Activated CD4-positive, alpha-beta T cell treated with anti-CD3 and anti-CD28 coated beads, Interleukin-2, Interleukin-6, amounts not matched to agents 100 ng/mL and 50 ng/mL, durations not matched to agents 16 hours and 8 hours (primary cell): Measurements from ENCODE around the gene ACTG1.

Experiments
- DNase-seq: peaks from one replicate; pipeline ENCODE4 v3.0.0-alpha.2; 2020

The ACTG1 gene

DNA sequence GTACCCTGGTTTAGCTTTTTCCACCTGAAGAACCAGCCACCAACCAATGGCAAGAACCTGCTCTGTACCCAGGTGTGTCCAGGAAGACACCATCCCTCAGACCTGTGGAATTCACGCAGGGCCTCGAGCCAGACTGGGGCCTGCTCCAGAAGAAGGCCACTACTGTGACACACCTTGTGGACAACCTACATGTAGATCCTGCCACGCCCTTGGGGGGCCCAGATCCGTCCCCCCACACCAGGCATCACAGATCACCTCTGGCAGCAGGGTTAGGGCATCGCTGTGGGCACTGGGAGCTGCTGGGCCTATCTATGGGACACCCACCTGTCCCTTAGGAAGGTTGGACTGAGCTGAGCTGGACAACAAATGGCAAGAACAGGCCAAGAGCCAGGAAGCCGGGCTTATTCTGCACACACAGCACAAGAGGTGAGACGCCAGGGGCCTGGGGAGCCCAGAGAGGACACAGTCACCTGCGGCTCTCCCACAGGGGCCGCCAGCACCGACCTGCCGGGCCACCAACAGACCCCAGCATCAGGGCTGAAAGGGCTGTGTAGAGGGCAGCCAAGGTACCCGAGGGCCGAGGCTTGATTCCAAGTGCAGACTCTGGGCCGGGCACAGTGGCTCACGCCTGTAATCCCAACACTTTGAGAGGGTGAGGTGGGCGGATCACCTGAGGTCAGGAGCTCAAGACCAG lies 31.8 kb upstream of the ACTG1 start:
- no peak for DNase-seq

DNA sequence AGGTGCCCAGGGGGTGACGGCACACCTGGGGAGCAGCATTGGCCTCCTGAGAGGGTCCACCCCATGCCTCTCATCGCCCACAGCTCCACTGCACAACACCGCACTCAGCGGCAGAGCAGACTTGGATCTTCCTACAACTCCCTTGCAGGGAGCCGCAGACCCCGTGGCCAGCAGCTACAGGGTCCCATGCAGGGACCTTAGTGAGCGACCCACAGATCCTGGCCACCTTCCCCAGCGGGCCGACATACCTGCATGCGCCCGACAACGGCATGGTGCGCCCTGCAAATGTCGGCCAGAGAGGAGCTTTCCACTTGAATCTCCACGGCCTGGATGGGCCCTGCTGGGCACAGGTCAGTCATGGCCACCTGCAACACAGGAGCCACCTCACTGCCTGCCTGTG lies 31.2 kb upstream of the ACTG1 start:
- DNase-seq = no peak

DNA sequence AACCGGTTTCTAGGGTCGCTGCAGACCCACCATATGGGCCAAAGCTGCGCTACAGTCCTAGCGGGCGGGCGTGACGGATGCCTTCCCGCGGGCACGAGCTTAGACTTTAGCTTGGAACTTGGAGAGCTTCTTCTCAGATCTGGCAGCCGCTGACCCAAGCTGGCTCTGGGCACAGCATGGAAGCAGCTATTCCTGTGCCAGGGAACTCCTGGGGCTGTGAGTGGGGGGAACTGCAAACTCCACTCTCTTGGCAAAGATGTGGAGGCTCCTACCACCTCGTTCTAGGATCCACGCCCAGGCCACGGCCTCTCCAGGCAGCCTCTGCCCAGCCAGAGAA lies 30.7 kb upstream of the ACTG1 start:
- no peak for DNase-seq

DNA sequence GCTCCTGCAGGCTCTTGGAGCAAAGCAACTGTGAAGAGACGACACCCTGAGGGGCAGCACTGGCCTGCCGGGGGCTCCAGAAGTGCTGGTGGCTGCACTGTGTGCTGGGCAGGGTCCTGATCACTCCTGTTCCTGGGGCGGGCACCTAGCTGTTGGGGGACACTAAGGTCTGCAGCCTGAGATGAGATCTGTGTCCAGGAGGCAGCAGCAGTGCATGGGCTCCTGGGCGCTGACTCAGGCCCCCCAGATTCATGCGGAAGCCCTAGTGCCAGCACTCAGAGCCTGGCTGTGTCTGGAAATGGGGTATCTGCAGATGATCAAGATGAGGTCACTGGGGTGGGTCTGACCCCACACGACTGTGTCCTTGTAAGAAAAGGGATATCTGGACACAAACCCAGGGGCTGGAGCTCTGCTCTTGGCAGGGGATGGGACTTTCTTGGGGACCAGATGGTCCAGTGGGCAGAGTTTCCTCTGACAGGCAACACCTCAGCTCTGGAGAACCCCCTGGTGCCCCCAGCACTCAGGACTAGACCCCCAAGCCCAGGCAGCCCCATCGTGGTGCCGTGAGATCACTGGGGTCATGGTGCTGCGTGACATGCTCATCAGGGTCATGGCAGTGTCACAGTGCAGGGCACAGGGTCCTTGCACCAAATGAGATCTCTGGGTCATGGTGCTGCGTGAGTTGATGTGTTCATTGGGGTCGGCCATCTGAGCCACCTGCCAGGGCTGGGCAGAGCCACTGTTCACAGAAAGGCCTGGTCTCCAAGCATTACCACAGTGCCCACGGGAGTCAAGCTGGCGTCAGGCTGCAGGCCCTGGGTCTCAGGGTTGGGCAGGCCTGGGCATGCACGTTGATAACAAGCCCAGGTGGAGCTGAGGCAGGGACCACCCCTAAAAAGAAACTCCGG lies 30.1 kb upstream of the ACTG1 start:
- no peak for DNase-seq

DNA sequence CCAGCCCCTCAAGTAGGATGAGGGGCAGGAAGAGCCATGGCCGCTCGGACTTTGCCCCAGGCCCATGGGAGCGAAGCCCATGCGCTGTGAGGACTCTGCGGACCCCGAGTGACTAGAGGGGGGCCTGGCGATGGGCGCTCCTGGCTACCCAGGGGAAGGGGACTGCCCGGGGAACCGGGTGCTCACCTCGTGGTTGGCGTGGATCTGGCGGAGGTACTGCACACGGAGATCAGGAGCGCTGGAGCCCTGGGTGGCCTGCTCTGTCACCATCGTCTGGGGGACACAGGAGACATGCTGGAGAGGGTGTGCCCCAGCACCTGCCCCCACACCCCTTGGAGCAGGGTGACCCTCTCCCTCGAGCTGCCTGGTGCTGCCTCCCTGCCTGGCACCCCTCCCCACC lies 28.5 kb upstream of the ACTG1 start:
- no peak for DNase-seq

DNA sequence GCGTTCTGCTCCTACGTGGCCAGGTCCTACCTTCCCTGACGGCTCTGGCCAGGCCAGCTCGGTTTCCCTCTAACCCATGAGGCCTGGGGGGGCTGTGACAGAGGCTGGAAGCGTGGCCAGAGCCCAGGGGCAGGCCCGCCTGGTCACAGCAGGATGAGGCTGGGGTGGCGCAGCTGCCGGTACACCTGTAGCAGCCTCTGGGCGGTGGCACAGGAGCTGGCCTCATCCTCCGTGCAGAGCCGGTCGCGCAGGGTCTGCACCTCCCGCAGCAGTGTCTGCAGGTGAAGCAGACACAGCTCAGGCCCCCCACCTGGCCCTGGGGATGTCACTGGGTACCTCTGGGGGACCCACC lies 28.1 kb upstream of the ACTG1 start:
- no peak for DNase-seq

DNA sequence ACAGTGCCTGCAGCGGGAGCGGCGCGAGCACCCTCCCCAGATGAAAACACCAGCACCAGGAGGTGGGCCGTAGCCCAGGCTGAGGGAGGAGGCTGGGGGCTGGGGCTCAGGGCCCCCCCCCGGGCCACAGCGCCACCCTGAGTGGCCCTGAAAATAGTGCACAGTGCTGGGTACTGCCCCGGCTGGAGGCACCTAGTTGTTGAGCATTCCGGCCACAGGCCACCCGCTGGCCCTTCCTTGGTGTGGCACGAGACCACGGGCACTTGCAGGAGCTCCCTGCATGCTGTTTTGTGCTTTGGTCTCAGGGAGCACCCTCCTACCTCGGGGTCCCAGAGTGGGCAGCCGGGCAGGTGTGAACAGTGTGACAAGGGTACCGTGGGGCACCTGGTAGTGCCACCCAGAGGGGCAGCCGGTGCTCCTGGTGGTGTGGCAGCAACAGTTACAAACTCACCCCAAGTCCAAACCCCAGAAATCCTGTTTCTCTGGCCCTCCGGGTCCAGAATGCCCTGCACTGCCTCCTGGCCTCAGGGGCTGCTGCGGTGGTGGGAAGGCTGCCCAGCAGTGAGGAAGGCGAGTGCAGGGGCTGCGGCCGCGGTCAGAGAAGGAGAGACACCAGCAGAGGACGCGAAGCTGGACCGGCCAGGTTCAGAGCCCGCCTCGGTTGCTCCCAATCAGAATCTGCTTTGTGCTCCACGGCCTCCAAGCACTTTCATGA lies 27.5 kb upstream of the ACTG1 start:
- no peak for DNase-seq

DNA sequence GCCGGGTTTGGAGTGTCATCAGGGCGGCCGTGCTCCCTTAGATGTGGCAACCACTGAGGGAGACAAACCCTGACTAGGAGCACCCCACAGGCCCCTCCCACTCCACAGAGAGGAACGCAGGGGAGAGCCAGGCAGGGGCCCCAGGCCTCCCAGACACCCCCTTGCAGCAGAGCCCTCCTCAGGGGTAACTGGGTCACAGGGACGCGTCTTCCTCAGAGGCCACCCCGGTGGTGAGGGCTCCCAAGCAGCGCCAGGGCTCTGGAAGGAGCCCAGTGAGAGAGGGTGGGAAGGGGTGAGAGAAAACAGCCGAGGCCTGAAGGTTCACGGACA lies 26.9 kb upstream of the ACTG1 start:
- no peak for DNase-seq

DNA sequence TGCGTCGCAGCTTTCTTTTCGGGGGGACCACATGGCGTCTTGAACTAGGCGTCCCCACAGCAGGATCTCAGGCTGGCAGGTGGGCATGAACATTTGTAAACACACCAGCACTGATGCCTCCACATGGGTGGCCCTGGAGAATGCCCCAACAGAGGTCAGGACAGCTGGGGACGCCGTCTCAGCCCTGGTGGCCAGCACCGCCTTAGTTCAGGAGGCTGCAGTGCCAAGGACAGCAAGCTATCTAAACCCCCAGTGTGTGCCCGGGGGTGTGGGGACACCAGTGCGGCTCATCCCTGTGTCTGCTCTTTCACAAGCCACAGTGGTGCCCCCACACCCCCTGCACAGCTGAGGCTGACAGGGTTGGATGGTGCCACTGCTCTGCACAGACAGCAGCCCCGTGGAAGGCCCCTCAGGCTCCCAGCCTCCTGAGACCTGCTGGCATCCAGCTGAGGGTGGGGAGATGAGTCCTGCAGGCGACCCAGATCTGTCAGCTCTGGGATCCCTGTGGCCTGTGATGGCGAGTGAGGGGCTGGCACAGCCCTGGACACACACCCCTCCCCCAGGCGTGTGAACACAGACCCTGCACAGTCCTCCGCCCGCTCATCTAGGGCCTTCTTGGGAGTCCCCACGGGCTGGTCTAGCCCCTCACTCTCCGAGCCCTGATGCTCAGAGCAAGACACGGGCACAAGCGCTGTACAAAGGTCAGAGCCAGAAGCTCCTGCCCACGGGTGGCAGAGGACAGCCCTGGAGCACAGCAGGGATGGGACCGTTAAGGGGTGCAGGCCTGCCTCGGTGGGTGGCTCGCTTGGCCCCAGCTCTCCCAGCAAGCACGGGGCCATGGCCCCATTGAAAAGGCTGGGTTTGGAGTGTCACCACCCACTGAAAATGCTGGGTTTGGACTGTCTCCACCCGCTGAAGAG lies 26.3 kb upstream of the ACTG1 start:
- DNase-seq = no peak

DNA sequence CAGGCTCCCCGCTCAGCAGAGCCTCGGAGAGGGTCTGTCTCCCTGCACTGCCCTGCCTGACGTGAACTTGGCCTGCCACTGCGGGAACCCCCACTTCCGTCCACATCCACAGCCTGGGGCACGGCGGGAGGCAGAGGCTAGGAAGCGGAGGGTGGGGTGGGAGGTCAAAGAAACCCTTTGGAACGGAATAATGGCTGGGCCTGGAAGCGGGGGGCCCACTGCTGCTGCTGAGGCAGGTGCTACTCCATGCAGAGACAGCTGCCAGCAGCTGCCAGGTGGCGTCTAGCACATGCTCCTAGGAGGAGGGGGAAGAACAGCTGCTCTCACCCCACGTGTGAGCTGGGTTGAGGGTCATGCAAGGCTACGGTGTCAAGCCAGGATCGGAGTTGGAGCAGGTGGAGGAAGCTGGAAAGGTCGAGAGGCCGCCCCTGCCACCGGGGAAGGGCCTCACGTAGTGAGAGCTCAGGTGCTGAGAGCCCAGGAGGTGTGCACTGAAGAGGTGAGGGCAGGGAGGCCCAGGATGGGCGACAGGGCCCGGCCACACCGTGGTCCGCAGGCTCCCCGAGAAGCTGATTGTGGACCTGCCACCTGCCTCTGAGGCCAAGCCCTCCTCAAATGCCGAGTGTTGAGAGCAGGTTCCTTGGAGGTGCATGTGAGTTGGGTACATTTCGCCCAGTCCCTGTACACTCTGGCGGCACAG lies 25.4 kb upstream of the ACTG1 start:
- no peak for DNase-seq

DNA sequence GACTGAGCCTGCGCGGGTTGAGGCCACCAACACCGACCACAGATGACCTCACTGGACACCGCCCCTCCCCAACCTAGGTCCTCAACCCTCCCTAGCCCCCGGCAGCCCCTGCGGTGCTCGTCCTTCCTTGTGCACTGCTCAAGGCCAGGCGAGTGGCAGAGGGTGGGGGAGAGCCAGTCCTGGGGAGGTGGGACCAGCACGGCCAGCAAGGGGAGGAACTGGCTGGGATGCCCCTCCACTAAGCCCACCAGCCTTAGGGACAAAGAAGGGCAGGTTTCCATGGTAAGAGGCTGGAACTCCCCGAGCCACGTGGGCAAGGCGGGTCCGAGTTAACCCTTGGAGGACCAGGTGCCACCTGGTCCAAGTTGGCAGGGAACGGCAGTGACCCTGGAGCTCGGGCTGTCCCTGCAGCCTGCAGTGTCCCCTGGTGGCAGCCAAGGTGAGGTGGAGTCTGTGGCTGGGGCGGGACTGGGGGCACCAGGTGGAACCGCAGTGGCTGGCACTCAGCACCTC lies 24.8 kb upstream of the ACTG1 start:
- DNase-seq = no peak

DNA sequence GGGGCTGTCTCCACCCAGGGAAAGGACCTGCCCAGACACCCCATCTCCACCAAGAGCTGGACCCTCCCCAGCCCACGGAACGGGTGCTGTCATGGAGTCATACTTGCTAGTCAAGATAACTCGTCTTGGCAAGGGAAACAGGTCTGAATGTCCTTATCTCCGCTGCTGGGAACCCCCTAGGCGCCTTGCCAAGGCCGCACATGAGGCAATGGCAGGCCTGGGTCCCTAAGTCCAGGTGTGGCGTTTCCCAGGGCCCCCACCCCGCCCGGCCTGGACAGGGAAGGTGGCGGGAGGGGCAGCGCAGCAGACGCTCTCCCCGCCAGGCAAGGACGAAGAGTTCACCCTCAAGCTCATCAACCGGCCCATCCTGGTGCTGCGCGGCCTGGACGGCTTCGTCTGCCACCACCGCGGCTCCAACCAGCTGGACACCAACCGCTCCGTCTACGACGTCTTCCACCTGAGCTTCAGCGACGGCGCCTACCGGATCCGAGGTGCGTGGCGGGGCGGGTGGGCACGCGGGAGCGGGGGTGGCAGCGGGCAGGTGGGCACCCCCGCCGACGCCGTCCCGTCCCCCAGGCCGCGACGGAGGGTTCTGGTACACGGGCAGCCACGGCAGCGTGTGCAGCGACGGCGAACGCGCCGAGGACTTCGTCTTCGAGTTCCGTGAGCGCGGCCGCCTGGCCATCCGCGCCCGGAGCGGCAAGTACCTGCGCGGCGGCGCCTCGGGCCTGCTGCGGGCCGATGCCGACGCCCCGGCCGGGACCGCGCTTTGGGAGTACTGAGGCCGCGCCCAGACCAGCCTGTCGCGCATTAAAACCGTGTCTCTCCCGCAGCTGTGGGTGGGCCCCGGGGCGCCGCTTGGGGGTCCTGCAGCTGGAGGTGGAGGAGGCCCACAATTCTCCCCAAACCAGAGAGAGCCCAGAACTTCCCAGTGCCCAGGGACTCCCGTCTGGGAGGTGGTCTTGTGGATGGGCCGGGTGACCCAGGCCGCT lies 24.0 kb upstream of the ACTG1 start:
- DNase-seq = no peak

DNA sequence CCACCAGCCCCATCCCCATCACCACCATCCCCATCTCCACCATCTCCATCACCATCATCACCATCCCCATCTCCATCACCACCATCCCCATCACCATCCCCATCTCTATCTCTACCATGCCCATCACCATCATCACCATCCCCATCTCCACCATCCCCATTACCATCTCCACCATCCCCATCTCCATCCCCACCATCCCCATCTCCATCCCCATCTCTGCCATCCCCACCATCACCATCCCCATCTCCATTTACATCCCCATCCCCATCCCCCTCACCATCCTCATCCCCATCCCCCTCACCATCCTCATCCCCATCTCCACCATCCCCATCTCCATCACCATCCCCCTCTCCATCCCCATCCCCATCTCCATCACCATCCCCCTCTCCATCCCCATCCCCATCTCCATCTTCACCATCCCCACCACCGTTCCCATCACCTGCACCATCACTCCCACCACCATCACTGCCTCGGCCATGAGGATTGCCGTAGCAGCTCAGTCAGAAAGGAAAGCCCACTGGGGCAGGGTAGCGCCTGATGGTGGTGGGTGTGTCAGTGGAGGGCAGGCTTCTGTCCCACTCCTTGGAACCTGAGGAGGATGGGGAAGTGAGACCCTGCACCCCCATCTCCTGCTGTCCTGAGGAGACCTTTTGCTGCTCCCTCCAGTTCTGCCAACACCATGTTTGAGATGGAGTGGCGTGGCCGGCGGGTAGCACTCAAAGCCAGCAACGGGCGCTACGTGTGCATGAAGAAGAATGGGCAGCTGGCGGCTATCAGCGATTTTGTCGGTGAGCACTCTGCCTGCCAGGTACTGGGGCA lies 23.1 kb upstream of the ACTG1 start:
- DNase-seq = no peak

DNA sequence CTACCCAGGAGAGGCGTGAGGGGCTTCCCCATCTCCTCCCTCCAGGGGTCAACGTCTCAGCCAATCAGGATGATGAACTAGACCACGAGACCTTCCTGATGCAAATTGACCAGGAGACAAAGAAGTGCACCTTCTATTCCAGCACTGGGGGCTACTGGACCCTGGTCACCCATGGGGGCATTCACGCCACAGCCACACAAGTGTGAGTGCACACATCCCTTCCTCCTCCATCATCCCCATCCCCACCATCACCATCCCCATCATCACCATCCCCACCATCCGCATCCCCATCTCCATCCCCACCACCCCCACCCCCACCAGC lies 22.4 kb upstream of the ACTG1 start:
- DNase-seq = no peak

DNA sequence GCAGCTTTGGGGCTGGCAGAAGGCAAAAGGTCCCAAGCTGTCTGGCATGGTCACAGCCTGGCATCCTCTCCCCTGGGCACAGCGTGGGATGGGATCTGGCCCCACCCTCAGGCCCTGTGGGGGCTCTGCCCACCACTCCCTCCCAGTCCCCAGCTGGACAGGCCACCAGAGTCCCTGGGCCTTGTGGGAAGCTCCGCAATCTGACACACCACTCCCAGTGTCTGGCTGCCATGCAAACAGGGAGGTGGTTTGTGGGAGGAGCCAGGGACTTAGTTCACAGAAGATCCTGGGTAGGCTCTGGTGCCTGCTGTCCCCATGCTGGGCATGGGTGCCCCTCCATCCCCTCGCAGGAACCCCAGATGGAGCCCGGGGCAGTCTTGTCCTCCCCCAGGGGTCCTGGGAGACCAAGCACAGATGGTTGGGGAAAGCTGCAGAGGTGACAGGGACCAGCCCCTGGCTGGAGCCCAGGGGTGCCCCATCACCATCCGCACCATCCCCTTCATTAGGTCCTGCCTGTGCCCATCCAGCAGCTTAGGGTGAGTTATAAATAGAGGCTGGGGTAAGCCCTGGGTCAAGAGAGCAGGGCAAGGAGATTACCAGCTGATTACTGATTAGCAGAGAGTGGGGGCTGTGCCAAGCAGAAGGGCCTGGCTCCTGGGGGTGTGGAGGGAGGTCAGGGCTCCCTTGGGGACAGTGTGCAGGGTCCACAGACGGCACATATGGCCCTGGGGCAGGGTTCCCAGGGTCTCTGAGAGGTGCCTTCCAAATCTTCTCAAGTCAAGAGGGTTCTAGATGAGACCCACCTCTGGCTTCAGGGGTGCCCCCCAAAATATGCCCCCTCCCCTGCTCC lies 21.8 kb upstream of the ACTG1 start:
- DNase-seq = no peak

DNA sequence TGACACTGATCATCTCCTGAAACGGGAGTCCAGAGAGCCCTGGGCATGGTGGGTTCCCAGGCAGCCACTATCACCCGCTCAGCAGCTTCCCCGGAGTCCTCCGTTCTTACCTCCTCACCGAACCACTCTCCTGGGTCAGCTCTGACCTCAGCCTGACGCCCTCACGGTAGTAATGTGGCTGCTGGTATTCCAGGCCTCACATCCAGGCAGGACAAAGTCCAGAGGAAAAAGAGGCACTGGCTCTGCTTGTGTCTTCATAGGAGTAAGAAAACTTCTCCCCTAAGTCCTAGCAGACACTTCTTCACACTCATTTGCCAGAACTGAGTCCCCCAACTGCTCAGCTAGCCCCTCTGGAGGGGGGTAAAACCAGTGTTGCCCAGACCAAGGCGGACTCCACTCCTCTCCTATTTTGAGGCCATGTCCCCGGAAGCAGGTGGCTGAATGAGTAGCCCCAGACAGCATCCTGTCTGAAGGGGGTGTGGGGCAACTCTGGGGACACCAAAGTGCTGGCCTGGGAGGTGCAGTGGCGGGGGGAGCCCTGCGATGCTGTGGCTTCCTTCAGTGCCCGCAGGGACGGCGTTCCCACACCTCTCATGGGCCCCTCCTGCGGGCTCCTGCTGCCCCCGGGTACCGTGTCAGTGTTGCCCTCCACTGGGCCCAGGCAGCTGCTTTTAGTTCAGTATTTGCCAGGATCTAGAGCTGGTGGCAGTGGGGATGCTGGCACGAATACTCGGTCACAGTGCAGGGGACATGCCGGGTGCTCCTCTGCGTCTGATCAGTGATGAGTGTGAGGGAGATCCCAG lies 20.9 kb upstream of the ACTG1 start:
- no peak for DNase-seq

DNA sequence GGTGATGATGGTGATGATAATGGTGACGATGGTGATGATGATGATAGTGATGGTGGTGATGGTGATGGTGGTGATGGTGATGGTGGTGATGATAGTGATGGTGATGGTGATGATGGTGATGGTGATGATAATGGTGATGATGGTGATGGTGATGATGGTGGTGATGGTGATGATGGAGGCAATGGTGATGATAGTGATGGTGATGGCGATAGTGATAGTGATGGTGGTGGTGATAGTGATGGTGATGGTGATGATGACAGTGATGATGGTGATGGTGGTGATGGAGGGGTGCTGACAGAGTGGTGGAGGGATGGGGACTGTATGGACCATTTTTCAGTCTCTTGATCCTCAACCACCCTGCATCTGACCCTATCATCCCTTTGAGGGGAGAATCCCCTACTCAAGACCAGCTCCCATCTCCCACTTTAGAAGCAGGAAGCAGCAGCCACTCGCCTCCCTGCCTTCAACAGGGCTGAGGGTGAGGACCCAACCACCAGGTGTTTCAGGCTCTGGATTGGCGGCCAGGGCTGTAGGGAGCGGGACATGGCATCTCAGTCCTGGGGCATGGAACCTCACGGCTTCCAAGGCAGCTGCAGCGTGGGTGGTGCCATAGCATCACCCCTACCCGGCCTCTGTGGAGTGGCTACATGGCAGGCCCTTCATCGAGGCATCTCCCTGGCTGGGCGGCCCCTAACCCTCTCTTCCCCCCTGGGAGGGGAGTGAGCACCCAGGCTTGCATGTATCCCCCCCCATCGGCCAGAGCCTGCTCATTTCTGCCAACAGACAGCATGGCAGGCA lies 20.1 kb upstream of the ACTG1 start:
- DNase-seq = no peak
